ENCODE data around the gene MRPL33. TPM values are rescaled to one million over a fixed set of nuclear protein-coding genes. Genes with fewer than 3 reads are reported as not detected.

Gene MRPL33
- total RNA-seq, 1 donor from 2014 or later: 27.4 TPM

GRCh38 chr2:27779417-27780055 is 8.0 kb downstream of the MRPL33 start:
- peaks cover 10% of the 10 kb centered on the region for H3K4me1 Mint-ChIP-seq
- intact Hi-C loops (cut with micrococcal nuclease): loop anchor here (10.0 kb wide), 1 partner anchor 1115 kb away; the partner anchor contains the start of gene WDR43
- ATAC-seq (ENCODE audit: low read depth) (no peak), DNase-seq (no peak)
- POLR2A ChIA-PET: no interaction called here
- peaks cover 60% of the 10 kb centered on the region for H3K36me3 Mint-ChIP-seq (ENCODE audit: low read depth)
- no peak overlapping the region for H3K4me3 Mint-ChIP-seq
- H3K27ac Mint-ChIP-seq: no peak overlapping the region
- CTCF ChIA-PET: no interaction called here
- H3K9me3 Mint-ChIP-seq: no peaks in the 10 kb centered on the region
- no peaks in the 10 kb centered on the region for H3K27me3 Mint-ChIP-seq
- TF ChIP-seq CTCF (IDR thresholded peaks at IDR 0.05): no peak

- H3K36me3 Mint-ChIP-seq (ENCODE audit: low read depth): peaks cover 48% of the 10 kb centered on the region
- ChIA-PET CTCF (no interaction called here), POLR2A (interaction anchor here (1.0 kb wide), 1 partner anchor 12 kb away, joined by 4 read pairs; no protein-coding TSS in a partner anchor)
- H3K4me3 Mint-ChIP-seq: no peak overlapping the region
- no peak overlapping the region for H3K27ac Mint-ChIP-seq
- intact Hi-C loops (cut with micrococcal nuclease): no loop called here
- no peaks in the 10 kb centered on the region for H3K27me3 Mint-ChIP-seq
- DNase-seq (no peak), ATAC-seq (ENCODE audit: low read depth) (no peak)
- no peaks in the 10 kb centered on the region for H3K9me3 Mint-ChIP-seq
- no peak for TF ChIP-seq CTCF (IDR thresholded peaks at IDR 0.05)
- peaks cover 4% of the 10 kb centered on the region for H3K4me1 Mint-ChIP-seq
Observed at GRCh38 chr2:27781496-27781895, 10.0 kb downstream of the MRPL33 start.

- Mint-ChIP-seq H3K27ac (no peak overlapping the region), H3K36me3 (ENCODE audit: low read depth) (peaks cover 41% of the 10 kb centered on the region), H3K27me3 (no peaks in the 10 kb centered on the region), H3K4me1 (peaks cover 4% of the 10 kb centered on the region), H3K9me3 (no peaks in the 10 kb centered on the region), H3K4me3 (no peak overlapping the region)
- no peak for DNase-seq
- intact Hi-C loops (cut with micrococcal nuclease): no loop called here
- TF ChIP-seq CTCF (IDR thresholded peaks at IDR 0.05): no peak
- ChIA-PET POLR2A (no interaction called here), CTCF (no interaction called here)
- no peak for ATAC-seq (ENCODE audit: low read depth)
Observed at GRCh38 chr2:27782701-27783100, 11.2 kb downstream of the MRPL33 start.

GRCh38 chr2:27790796-27791195 is 19.3 kb downstream of the MRPL33 start:
- H3K36me3 Mint-ChIP-seq (ENCODE audit: low read depth): no peaks in the 10 kb centered on the region
- no peaks in the 10 kb centered on the region for H3K27me3 Mint-ChIP-seq
- no peak for TF ChIP-seq CTCF (IDR thresholded peaks at IDR 0.05)
- ATAC-seq (ENCODE audit: low read depth) (no peak), DNase-seq (no peak)
- ChIA-PET POLR2A (no interaction called here), CTCF (no interaction called here)
- intact Hi-C loops (cut with micrococcal nuclease): no loop called here
- no peaks in the 10 kb centered on the region for H3K4me1 Mint-ChIP-seq
- no peaks in the 10 kb centered on the region for H3K9me3 Mint-ChIP-seq
- no peak overlapping the region for H3K27ac Mint-ChIP-seq
- no peak overlapping the region for H3K4me3 Mint-ChIP-seq

- H3K27me3 Mint-ChIP-seq: no peaks in the 10 kb centered on the region
- no peaks in the 10 kb centered on the region for H3K4me1 Mint-ChIP-seq
- DNase-seq (no peak), ATAC-seq (ENCODE audit: low read depth) (no peak)
- no peak overlapping the region for H3K27ac Mint-ChIP-seq
- POLR2A ChIA-PET: interaction anchor here (0.6 kb wide), 1 partner anchor 14 kb away, joined by 4 read pairs; no protein-coding TSS in a partner anchor
- no peaks in the 10 kb centered on the region for H3K9me3 Mint-ChIP-seq
- CTCF ChIA-PET: no interaction called here
- no peak for TF ChIP-seq CTCF (IDR thresholded peaks at IDR 0.05)
- no peaks in the 10 kb centered on the region for H3K36me3 Mint-ChIP-seq (ENCODE audit: low read depth)
- intact Hi-C loops (cut with micrococcal nuclease): no loop called here
- H3K4me3 Mint-ChIP-seq: no peak overlapping the region
Observed at GRCh38 chr2:27792759-27793158, 21.2 kb downstream of the MRPL33 start.
